Type B pancreatic cell (in vitro differentiated cells): ENCODE results near the gene ENAH. TPM values are rescaled to one million over a fixed set of nuclear protein-coding genes. Genes with fewer than 3 reads are reported as not detected.
A peak's percentile ranks its signal among the peaks of the same experiment; 100 is the strongest.
"Not testable (repeated sequence)": the region's sequence is repeated elsewhere in the genome, so short reads cannot be mapped to it uniquely, and the experiment has no call there.

Experiments
- DNase-seq: peaks from one replicate; pipeline ENCODE4 v3.0.0; 2021; ENCODE audit warnings: mixed read lengths; ENCODE audit not compliant: unreplicated experiment; ENCODE audit errors: extremely low spot score
- H3K27ac Mint-ChIP-seq: 2 replicates; pipeline ENCODE4 v1.8.0; 2021; ENCODE audit warnings: mild to moderate bottlenecking, mixed read lengths
- H3K27me3 Mint-ChIP-seq: 2 replicates; pipeline ENCODE4 v1.8.0; 2021; ENCODE audit warnings: mixed read lengths
- H3K36me3 Mint-ChIP-seq: 2 replicates; pipeline ENCODE4 v1.8.0; 2021; ENCODE audit warnings: mixed read lengths
- H3K4me1 Mint-ChIP-seq: one replicate; pipeline ENCODE4 v1.8.0; 2021; ENCODE audit warnings: mixed read lengths; ENCODE audit not compliant: unreplicated experiment
- H3K4me3 Mint-ChIP-seq: 2 replicates; pipeline ENCODE4 v1.8.0; 2021; ENCODE audit warnings: mild to moderate bottlenecking, mixed read lengths
- H3K9me3 Mint-ChIP-seq: 2 replicates; pipeline ENCODE4 v1.8.0; 2021; ENCODE audit warnings: mixed read lengths
- CTCF ChIP-seq: fragments of 200-600 bp; sonication (generic); conservative IDR thresholded peaks from 2 replicates; pipeline ENCODE4 v1.5.0; 2021; ENCODE audit warnings: antibody characterized with exemption, mild to moderate bottlenecking
- total RNA-seq: library from RNA; stranded (reverse); gene quantifications from 2 replicates; pipeline ENCODE4 v1.2.1, GENCODE V29; 2021; ENCODE audit warnings: low replicate concordance

Gene ENAH
- total RNA-seq, 1 donor from 2014 or later: 133 TPM

- Mint-ChIP-seq H3K27me3 (no peaks in the 10 kb centered on the region), H3K4me3 (no peak overlapping the region), H3K9me3 (peaks cover 3% of the 10 kb centered on the region), H3K4me1 (peaks cover 27% of the 10 kb centered on the region), H3K27ac (no peak overlapping the region), H3K36me3 (peaks cover 20% of the 10 kb centered on the region)
- no peak for DNase-seq
- TF ChIP-seq CTCF: no peak
These were observed 26.2 kb downstream of the ENAH start for GRCh38 chr1:225626698-225627097.

GRCh38 chr1:225617956-225618355, 35.0 kb downstream of the ENAH start:
- Mint-ChIP-seq H3K9me3 (peaks cover 6% of the 10 kb centered on the region), H3K4me3 (peak overlapping the region; percentile 45), H3K27ac (peak overlapping the region; percentile 69), H3K36me3 (peaks cover 23% of the 10 kb centered on the region), H3K27me3 (no peaks in the 10 kb centered on the region), H3K4me1 (peaks cover 24% of the 10 kb centered on the region)
- no peak for TF ChIP-seq CTCF
- no peak for DNase-seq

- Mint-ChIP-seq H3K36me3 (peaks cover 18% of the 10 kb centered on the region), H3K9me3 (peaks cover 6% of the 10 kb centered on the region), H3K27ac (peak overlapping the region; percentile 35), H3K4me3 (no peak overlapping the region), H3K27me3 (no peaks in the 10 kb centered on the region), H3K4me1 (peaks cover 26% of the 10 kb centered on the region)
- TF ChIP-seq CTCF: no peak
- no peak for DNase-seq
These were observed 35.4 kb downstream of the ENAH start for GRCh38 chr1:225617479-225617878.

GRCh38 chr1:225615403-225615790, 37.5 kb downstream of the ENAH start:
- H3K4me3 Mint-ChIP-seq, DNase-seq, H3K9me3 Mint-ChIP-seq, H3K27ac Mint-ChIP-seq, H3K27me3 Mint-ChIP-seq: not testable (repeated sequence)
- H3K4me1 Mint-ChIP-seq: peaks cover 37% of the 10 kb centered on the region
- H3K36me3 Mint-ChIP-seq: peaks cover 14% of the 10 kb centered on the region

- H3K9me3 Mint-ChIP-seq: no peaks in the 10 kb centered on the region
- peak overlapping the region; percentile 33 for H3K27ac Mint-ChIP-seq
These were observed 39.9 kb downstream of the ENAH start for GRCh38 chr1:225613006-225613405.

GRCh38 chr1:225612287-225612686, 40.6 kb downstream of the ENAH start:
- Mint-ChIP-seq H3K27ac (peak overlapping the region; percentile 84), H3K36me3 (peaks cover 18% of the 10 kb centered on the region), H3K27me3 (no peaks in the 10 kb centered on the region), H3K9me3 (no peaks in the 10 kb centered on the region), H3K4me1 (peaks cover 38% of the 10 kb centered on the region), H3K4me3 (no peak overlapping the region)
- DNase-seq: no peak
- TF ChIP-seq CTCF: no peak

More at GRCh38 chr1:225613006-225613405, 39.9 kb downstream of the ENAH start:
- Mint-ChIP-seq H3K27me3 (no peaks in the 10 kb centered on the region), H3K4me1 (peaks cover 37% of the 10 kb centered on the region), H3K36me3 (peaks cover 18% of the 10 kb centered on the region), H3K4me3 (peak overlapping the region; percentile 11)
- TF ChIP-seq CTCF: no peak
- no peak for DNase-seq
